ENCODE measurements around the gene DRD2.
"Not testable (repeated sequence)": the region's sequence is repeated elsewhere in the genome, so short reads cannot be mapped to it uniquely, and the experiment has no call there.

Gene DRD2

DNA sequence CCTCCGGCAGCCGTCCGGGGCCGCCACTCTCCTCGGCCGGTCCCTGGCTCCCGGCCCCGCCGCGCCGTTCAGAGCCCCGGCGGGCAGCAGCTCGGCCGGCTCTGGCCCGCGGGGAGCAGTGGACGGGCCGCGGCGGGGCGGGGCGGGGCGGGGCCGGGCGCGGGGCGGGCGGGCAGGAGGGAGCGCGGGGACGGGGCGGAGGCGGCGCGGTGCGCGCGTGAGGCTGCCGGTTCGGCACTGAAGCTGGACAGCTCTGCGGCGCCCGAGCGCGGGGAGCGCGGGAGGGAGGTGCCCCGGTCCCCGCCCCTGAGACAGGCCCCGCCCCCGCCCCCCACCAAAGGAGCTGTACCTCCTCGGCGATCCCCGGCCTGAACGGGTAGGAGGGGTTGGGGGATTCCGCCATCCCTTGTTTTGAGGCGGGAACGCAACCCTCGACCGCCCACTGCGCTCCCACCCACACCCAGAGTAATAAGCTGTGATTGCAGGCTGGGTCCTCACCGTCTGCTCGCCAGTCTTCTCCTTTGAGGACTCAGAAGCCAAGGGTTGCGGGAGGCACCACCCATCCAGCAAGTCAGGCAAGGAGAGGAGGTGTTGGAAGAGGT lies at the start of gene DRD2:
Gene DRD2, minus strand, starts transcription at position 239 of the 602 bp plus-strand sequence. CDS start 50,747 bp downstream, outside the sequence.
- DNase-seq = no peak

- not testable (repeated sequence) for DNase-seq
Observed at GRCh38 chr11:113523906-113524305, 48.7 kb upstream of the DRD2 start.

- no peak for DNase-seq
Observed at GRCh38 chr11:113521737-113522517, 46.7 kb upstream of the DRD2 start.

- DNase-seq = no peak
Observed at GRCh38 chr11:113519989-113520613, 44.9 kb upstream of the DRD2 start.

DNA sequence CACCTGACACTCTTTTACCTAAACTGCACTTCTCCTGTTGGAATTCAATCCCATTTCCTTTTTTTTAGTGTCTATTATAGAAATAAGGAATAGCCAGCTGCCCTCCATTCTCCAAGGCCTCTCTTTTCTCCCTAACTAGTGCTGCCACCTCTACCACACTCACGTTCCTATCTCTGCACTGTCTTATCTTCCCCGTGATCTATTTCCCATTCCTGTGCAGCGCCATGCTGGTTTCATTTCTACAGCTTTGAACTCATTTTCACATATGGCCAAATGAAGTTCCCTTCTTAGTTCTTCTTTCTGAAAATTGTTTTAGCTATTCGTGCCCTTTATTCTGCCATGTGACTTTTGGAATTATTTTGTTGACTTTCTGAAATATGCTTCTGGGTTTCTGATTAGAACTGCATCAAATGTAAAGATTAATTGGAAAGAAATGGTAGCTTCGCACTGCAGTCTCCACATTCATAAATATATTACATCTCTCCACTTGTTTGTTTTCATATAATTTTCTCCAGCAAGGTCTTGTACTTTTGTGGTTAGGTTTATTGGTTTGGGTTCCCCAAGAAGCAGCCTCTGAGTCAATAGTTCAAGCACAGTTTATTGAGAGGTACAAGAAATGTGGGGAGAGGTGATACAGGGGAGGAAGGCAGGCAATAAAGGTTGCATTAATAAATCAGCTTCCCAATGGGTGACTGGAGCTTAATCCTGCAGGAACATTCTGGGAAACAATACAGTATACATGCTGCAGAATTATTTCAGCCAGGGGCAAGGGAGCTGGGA lies 43.7 kb upstream of the DRD2 start:
- DNase-seq = no peak

- DNase-seq = no peak
Observed at GRCh38 chr11:113517361-113517760, 42.2 kb upstream of the DRD2 start.

GRCh38 chr11:113514856-113515255 lies 39.7 kb upstream of the DRD2 start:
- no peak for DNase-seq

GRCh38 chr11:113507341-113507740 lies 32.1 kb upstream of the DRD2 start:
- no peak for DNase-seq

DNA sequence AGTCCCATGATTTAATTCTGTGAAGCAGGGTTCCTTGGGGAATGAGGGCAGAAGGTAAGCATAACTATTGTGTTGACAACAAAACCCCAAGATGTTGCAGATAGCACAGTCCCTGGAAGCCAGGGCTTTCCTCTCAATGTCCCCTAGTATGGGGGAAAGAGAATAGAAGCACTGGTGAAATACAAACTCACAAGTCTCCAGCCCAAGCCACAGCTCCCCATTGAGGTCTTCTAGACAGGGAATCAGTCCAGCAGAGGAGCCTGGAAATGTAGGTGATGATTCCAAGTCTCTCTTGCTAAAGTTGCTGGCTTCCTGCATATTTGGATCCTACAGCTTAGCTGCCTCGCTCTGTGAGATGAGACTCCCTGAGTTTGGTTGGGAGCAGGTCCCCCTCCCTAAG lies 31.7 kb upstream of the DRD2 start:
- DNase-seq = no peak

- DNase-seq = no peak
Observed at GRCh38 chr11:113506461-113506860, 31.3 kb upstream of the DRD2 start.

GRCh38 chr11:113505541-113506375 lies 30.6 kb upstream of the DRD2 start:
- DNase-seq = no peak

- DNase-seq = no peak
Observed at GRCh38 chr11:113505046-113505445, 29.8 kb upstream of the DRD2 start.

GRCh38 chr11:113504586-113504985 lies 29.4 kb upstream of the DRD2 start:
- DNase-seq = no peak

- no peak for DNase-seq
Observed at GRCh38 chr11:113504071-113504470, 28.9 kb upstream of the DRD2 start.

GRCh38 chr11:113497066-113497910 lies 22.1 kb upstream of the DRD2 start:
- DNase-seq = no peak

DNA sequence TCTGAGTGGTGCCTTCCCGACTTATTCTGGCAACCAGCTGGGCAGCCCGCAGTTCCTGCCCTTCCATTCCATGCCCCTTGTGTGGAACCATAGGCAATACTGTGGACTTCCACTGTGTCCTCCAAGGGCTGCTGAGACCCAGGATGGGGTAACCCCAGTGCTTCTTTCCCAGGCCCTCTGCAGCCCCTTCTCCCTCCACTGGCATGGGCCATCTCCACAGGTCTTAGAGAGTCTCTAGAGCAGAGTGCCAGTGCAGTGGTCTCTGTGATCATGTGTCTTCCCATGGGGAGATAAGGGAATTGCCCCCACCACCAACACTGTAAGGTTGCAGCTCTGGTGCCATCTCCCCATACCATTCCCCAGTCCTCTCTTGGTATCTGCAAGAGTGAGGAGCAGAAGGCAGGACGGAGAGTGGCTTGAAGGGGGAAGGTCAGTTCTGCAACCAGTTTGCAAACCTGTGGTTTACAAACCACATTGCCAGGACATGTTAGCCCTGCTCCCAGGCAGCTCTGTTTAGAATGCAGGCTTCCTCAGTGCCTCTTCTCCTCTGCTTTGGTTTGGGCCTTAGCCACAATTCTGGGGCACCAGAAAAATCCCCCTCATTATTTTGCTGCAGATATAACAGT lies 20.9 kb upstream of the DRD2 start:
- DNase-seq = no peak

DNA sequence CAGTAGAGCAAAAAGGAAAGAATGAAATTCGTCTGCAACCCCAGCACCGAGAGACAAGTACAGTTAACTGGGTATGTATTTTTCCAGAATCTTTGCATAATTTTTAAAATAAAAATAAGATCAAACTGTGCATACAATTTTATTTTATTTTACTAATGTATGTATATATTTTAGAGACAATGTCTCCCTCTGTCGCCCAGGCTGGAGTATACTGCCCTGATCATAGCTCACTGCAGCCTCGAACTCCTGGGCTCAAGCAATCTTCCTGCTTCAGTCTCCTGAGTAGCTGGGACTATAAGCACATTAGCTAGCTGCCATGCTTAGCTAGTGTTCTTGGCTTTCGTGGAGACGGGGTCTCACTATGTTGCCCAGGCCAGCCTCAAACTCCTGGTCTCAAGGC lies 18.8 kb upstream of the DRD2 start:
- no peak for DNase-seq

- no peak for DNase-seq
Observed at GRCh38 chr11:113493206-113493605, 18.0 kb upstream of the DRD2 start.

DNA sequence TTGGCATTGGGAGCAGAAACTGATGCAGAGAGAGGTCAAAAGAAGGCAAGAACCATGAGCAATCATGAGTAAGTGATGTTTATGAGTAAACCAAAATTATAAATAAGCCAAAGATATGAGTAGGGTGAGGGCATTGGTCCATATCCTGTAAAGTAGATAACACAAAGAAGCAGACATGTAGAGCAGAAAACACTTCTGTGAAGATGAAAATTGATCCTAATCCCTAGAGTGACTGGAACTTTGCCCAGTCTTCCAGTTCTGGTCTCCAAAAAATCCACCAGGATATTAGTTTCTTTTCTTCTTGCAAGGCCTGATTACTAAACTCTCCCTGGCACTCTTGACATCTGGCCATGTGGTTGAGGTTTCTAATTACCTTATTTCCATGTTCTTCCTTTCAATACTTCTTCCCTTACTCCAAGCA lies 13.7 kb upstream of the DRD2 start:
- peak; percentile 82 for DNase-seq

DNA sequence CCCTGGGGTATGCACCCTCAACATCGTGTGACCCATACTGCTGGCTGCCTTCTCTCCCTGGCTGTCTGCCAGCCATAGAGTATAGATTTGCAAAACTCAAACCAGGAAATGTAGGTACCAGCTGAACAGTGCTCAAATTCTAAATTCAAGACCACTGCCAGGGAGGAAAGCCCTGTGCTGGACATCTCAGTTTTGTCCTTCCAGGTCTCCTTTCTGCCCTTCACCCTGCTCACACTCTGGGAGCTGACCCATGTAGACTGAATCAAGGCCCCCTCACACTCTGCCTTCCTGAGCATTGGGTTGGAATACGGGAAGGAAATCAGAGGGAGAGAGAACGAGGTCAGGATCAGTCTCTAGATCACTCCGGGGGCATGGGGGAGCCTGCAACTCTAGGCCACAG lies 12.4 kb upstream of the DRD2 start:
- no peak for DNase-seq

DNA sequence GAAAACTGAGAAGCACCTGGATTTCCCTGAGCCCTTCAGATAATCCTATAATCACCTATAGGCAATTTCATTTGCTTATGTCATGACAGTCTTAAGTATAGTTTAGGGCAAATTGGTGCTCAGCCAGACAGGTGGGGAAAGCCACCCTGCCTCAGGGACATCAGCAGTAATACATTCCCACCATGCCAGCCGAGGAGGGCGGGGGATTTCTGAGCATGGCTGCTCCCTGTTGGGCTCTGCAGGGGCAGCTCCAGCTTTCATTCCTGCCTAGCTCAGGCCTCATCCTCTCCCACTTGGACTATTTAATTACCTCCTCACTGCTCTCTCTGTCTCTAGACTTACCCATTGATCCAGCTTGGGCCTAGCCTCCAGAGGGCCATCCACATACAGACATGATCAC lies 9.0 kb upstream of the DRD2 start:
- no peak for DNase-seq

All from DMS79 (cell line).